Small intestine (tissue), 7 donors: ENCODE results near the gene ATG4B. TPM values are rescaled to one million over a fixed set of nuclear protein-coding genes. Genes with fewer than 3 reads are reported as not detected.
A peak's percentile ranks its signal among the peaks of the same experiment; 100 is the strongest.

Experiments
- DNase-seq, 2 donors: peaks; one replicate each; pipeline versions ENCODE4 v3.0.0 to v3.0.0-alpha.2; 2013
- FAIRE-seq: peaks from 2 replicates; lab custom pipeline; 2012; peaks lifted over from hg19 to GRCh38; lab: Jason Lieb, UNC
- H3K27ac ChIP-seq, 3 donors: one replicate each; pipeline ENCODE4 v1.5.1; 2013; ENCODE audit warnings: low read length in 2 of 3, mild to moderate bottlenecking in 2 of 3, control low read depth in 1 of 3, inconsistent platforms in 1 of 3, low read depth in 1 of 3, moderate library complexity in 1 of 3
- H3K27me3 ChIP-seq, 3 donors: one replicate each; pipeline ENCODE4 v1.6.1; 2013; ENCODE audit warnings: low read length in 3 of 3, inconsistent platforms in 1 of 3; ENCODE audit not compliant: control insufficient read depth in 3 of 3, insufficient read depth in 3 of 3
- H3K36me3 ChIP-seq, 3 donors: one replicate each; pipeline ENCODE4 v1.6.1; 2013; ENCODE audit warnings: low read length in 3 of 3, inconsistent platforms in 1 of 3, low read depth in 1 of 3, mild to moderate bottlenecking in 1 of 3, moderate library complexity in 1 of 3; ENCODE audit not compliant: control insufficient read depth in 3 of 3, insufficient read depth in 2 of 3
- H3K4me1 ChIP-seq, 3 donors: one replicate each; pipeline ENCODE4 v1.6.1; 2013; ENCODE audit warnings: low read length in 2 of 3, inconsistent platforms in 1 of 3, low read depth in 1 of 3, mild to moderate bottlenecking in 1 of 3, moderate library complexity in 1 of 3; ENCODE audit not compliant: control insufficient read depth in 3 of 3, insufficient read depth in 2 of 3
- H3K4me3 ChIP-seq, 3 donors: one replicate each; pipeline ENCODE4 v1.5.1; 2013; ENCODE audit warnings: low read length in 3 of 3, control low read depth in 1 of 3, inconsistent platforms in 1 of 3, low read depth in 1 of 3, mild to moderate bottlenecking in 1 of 3, moderate library complexity in 1 of 3
- H3K9me3 ChIP-seq, 2 donors: one replicate each; pipeline ENCODE4 v1.6.1; 2013; ENCODE audit warnings: low read depth in 1 of 2, low read length in 1 of 2; ENCODE audit not compliant: control insufficient read depth in 2 of 2, insufficient read depth in 1 of 2
- WGBS, 3 donors: extraction: QIAGEN DNeasy Blood & Tissue Kit; methylation state at CpG; one replicate each; pipeline ENCODE4 v1.1.7; 2013; 5-methylcytosine and 5-hydroxymethylcytosine counted together
- polyA plus RNA-seq, 4 donors: library from polyadenylated mRNA; stranded (reverse) in 3 of 4; unstranded in 1 of 4; fragments of 200-250 nt in 3 of 4; fragments of 120-200 nt in 1 of 4; gene quantifications; one replicate each; pipeline versions ENCODE4 v1.2.1 to v1.2.3, GENCODE V29; 2013
- donor health status: healthy with polysubstance abuse.
- donor health status: control.
- donor health status: control.
- donor health status: Bipolar disorder and iron deficiency.
- donor health status: healthy.

Gene ATG4B
- polyA plus RNA-seq, 4 donors = 44.2 to 196 (median 85.0) TPM

- H3K4me3 ChIP-seq = no peak overlapping the region
- 86 to 93% (median 91%) methylated on average over 10 of the region's 10 CpGs for WGBS, 3 donors
- H3K4me1 ChIP-seq = no peaks in the 10 kb centered on the region
- FAIRE-seq (no peak), DNase-seq (no peak)
- no peak overlapping the region for H3K27ac ChIP-seq
- H3K27me3 ChIP-seq = no peaks in the 10 kb centered on the region
- no peaks in the 10 kb centered on the region for H3K9me3 ChIP-seq
- peaks cover 6 to 56% (median 10%) of the 10 kb centered on the region in 3 donors for H3K36me3 ChIP-seq
Measured at GRCh38 chr2:241627675-241628074, 9.8 kb upstream of the ATG4B start.

- no peak overlapping the region for H3K27ac ChIP-seq
- H3K36me3 ChIP-seq = peaks cover 12 to 61% (median 15%) of the 10 kb centered on the region in 3 donors
- no peaks in the 10 kb centered on the region for H3K4me1 ChIP-seq
- DNase-seq = no peak
- H3K27me3 ChIP-seq = no peaks in the 10 kb centered on the region
- H3K9me3 ChIP-seq = no peaks in the 10 kb centered on the region
- 79 to 84% (median 81%) methylated on average over 11 of the region's 11 CpGs for WGBS, 3 donors
- FAIRE-seq = no peak
- H3K4me3 ChIP-seq = no peak overlapping the region
Measured at GRCh38 chr2:241629762-241630435, 7.6 kb upstream of the ATG4B start.

- no peaks in the 10 kb centered on the region for H3K27me3 ChIP-seq
- no peak overlapping the region for H3K4me3 ChIP-seq
- 95 to 98% (median 98%) methylated on average over 39 of the region's 39 CpGs for WGBS, 3 donors
- H3K27ac ChIP-seq = no peak overlapping the region
- no peaks in the 10 kb centered on the region for H3K9me3 ChIP-seq
- H3K36me3 ChIP-seq = peaks cover 12 to 52% (median 15%) of the 10 kb centered on the region in 3 donors
- no peak for FAIRE-seq
- peaks cover 2 to 7% (median 3%) of the 10 kb centered on the region in 3 donors for H3K4me1 ChIP-seq
- DNase-seq = no peak
Measured at GRCh38 chr2:241632478-241633325, 4.8 kb upstream of the ATG4B start.

- Histone ChIP-seq H3K36me3 (peaks cover 9 to 43% (median 12%) of the 10 kb centered on the region in 3 donors), H3K9me3 (no peaks in the 10 kb centered on the region), H3K4me1 (peaks cover 2 to 7% (median 4%) of the 10 kb centered on the region in 3 donors), H3K27ac (no peak overlapping the region), H3K27me3 (no peaks in the 10 kb centered on the region), H3K4me3 (no peak overlapping the region)
- DNase-seq (no peak), FAIRE-seq (no peak)
- WGBS, 3 donors = 92 to 94% (median 93%) methylated on average over 17 of the region's 17 CpGs
Measured at GRCh38 chr2:241633561-241633960, 3.9 kb upstream of the ATG4B start.

GRCh38 chr2:241635756-241636155, 1.7 kb upstream of the ATG4B start:
- WGBS, 3 donors = 13 to 20% (median 19%) methylated on average over 6 of the region's 6 CpGs
- Histone ChIP-seq H3K36me3 (peaks cover 7 to 44% (median 12%) of the 10 kb centered on the region in 3 donors), H3K4me3 (peak overlapping the region in 2 of 3 donors; percentile 72 to 94), H3K9me3 (peaks cover 0 to 6% of the 10 kb centered on the region in 2 donors), H3K27ac (peak overlapping the region in 1 of 3 donors; percentile 50), H3K4me1 (peaks cover 4 to 8% (median 7%) of the 10 kb centered on the region in 3 donors), H3K27me3 (no peaks in the 10 kb centered on the region)
- FAIRE-seq = no peak
- DNase-seq = no peak

GRCh38 chr2:241636182-241637017, 1.1 kb upstream of the ATG4B start:
- peaks cover 0 to 6% of the 10 kb centered on the region in 2 donors for H3K9me3 ChIP-seq
- peak overlapping the region; percentile 72 to 94 (median 93) for H3K4me3 ChIP-seq
- FAIRE-seq (no peak), DNase-seq (peak; percentile 63 to 78)
- H3K4me1 ChIP-seq = peaks cover 4 to 8% (median 7%) of the 10 kb centered on the region in 3 donors
- 0 to 1% (median 0%) methylated on average over 54 to 97 of the region's 97 CpGs for WGBS, 3 donors
- peaks cover 7 to 41% (median 11%) of the 10 kb centered on the region in 3 donors for H3K36me3 ChIP-seq
- peak overlapping the region; percentile 77 to 99 (median 96) for H3K27ac ChIP-seq
- no peaks in the 10 kb centered on the region for H3K27me3 ChIP-seq

- 1% methylated on average over 45 to 67 of the region's 67 CpGs for WGBS, 3 donors
- peaks cover 0 to 6% of the 10 kb centered on the region in 2 donors for H3K9me3 ChIP-seq
- H3K36me3 ChIP-seq = peaks cover 3 to 26% (median 5%) of the 10 kb centered on the region in 3 donors
- H3K27ac ChIP-seq = peak overlapping the region in 2 of 3 donors; percentile 96 to 99
- FAIRE-seq (no peak), DNase-seq (no peak)
- H3K27me3 ChIP-seq = no peaks in the 10 kb centered on the region
- H3K4me3 ChIP-seq = peak overlapping the region; percentile 74 to 94 (median 93)
- H3K4me1 ChIP-seq = peaks cover 6 to 8% (median 7%) of the 10 kb centered on the region in 3 donors
Measured at GRCh38 chr2:241637795-241638660, 535 bp downstream of the ATG4B start.
